A673 (cell line): ENCODE data around the gene LMAN1L. TPM values are rescaled to one million over a fixed set of nuclear protein-coding genes. Genes with fewer than 3 reads are reported as not detected.

Source experiments
- BruUV-seq: library from RNA; stranded (reverse); fragments of 400-500 nt; replicated peaks from 2 replicates; lab custom pipeline; 2021; lab: Mats Ljungman, UMichigan
- CTCF ChIA-PET: fragments of 300-600 bp; sonication (Branson Sonifier 250); formaldehyde crosslinking; loops from one replicate; lab custom pipeline; 2022; ENCODE audit warnings: antibody characterized with exemption; lab: Charles Lee
- POLR2A ChIA-PET: fragments of 300-600 bp; sonication (Branson Sonifier 250); formaldehyde crosslinking; loops from one replicate; lab custom pipeline; 2022; ENCODE audit warnings: antibody characterized with exemption; ENCODE audit not compliant: low non-redundant PET; lab: Charles Lee
- DNase-seq: peaks from one replicate; pipeline ENCODE4 v3.0.0-alpha.2; 2015; ENCODE audit warnings: low spot score
- H3K27ac ChIP-seq: fragments of 200-600 bp; sonication (generic); 2 replicates; pipeline ENCODE4 v1.5.1; 2016; ENCODE audit warnings: mixed run types, low read depth, mild to moderate bottlenecking, mixed read lengths, antibody characterized with exemption, low read length; ENCODE audit not compliant: poor library complexity, severe bottlenecking
- H3K27me3 ChIP-seq: fragments of 200-600 bp; sonication (generic); replicated peaks from 2 replicates; pipeline ENCODE4 v1.6.1; 2017; ENCODE audit warnings: mixed run types, low read depth, mild to moderate bottlenecking, mixed read lengths, antibody characterized with exemption, low read length; ENCODE audit not compliant: insufficient read depth, poor library complexity
- H3K36me3 ChIP-seq: fragments of 200-600 bp; sonication (generic); 2 replicates; pipeline ENCODE4 v1.6.1; 2016; ENCODE audit warnings: mixed run types, mild to moderate bottlenecking, mixed read lengths, antibody characterized with exemption, low read length; ENCODE audit not compliant: insufficient read depth, poor library complexity, severe bottlenecking
- H3K4me1 ChIP-seq: fragments of 200-600 bp; sonication (generic); 2 replicates; pipeline ENCODE4 v1.6.1; 2017; ENCODE audit warnings: mixed run types, mild to moderate bottlenecking, mixed read lengths, antibody characterized with exemption, low read length; ENCODE audit not compliant: insufficient read depth, poor library complexity, severe bottlenecking
- H3K4me3 ChIP-seq: fragments of 200-600 bp; sonication (generic); 2 replicates; pipeline ENCODE4 v1.5.1; 2016; ENCODE audit warnings: low read depth, mixed run types, mild to moderate bottlenecking, mixed read lengths, low read length; ENCODE audit not compliant: poor library complexity, severe bottlenecking
- H3K9me3 ChIP-seq: fragments of 200-600 bp; sonication (generic); 2 replicates; pipeline ENCODE4 v1.6.1; 2016; ENCODE audit warnings: mixed run types, low read depth, mild to moderate bottlenecking, mixed read lengths, antibody characterized with exemption, low read length; ENCODE audit not compliant: poor library complexity, severe bottlenecking
- EZH2 ChIP-seq: fragments of 200-600 bp; sonication (generic); IDR thresholded peaks from 2 replicates; pipeline ENCODE4 v1.6.1; 2017; ENCODE audit warnings: borderline replicate concordance, low read depth, mild to moderate bottlenecking, mixed read lengths, antibody characterized with exemption, low read length; ENCODE audit not compliant: poor library complexity, severe bottlenecking
- intact Hi-C: fragments of 100-400 bp; cut with micrococcal nuclease; formaldehyde crosslinking; loops from one replicate; pipeline ENCODE4 v1.10.0; 2022; ENCODE audit not compliant: unreplicated experiment
- total RNA-seq: library from RNA; stranded (reverse); gene quantifications from 2 replicates; pipeline ENCODE4 v1.2.3, GENCODE V29; 2021
- TF ChIP-seq, protein P1 (sequence below): fragments of 300-800, 200-600 bp; sonication (generic); conservative IDR thresholded peaks from 2 replicates; pipeline ENCODE4 v1.5.1; 2017; ENCODE audit warnings: low read depth, mild to moderate bottlenecking, antibody characterized with exemption, low read length, moderate library complexity, mixed read lengths

Gene LMAN1L
- total RNA-seq, 1 experiment from 2014 or later = 0.80 TPM

DNA sequence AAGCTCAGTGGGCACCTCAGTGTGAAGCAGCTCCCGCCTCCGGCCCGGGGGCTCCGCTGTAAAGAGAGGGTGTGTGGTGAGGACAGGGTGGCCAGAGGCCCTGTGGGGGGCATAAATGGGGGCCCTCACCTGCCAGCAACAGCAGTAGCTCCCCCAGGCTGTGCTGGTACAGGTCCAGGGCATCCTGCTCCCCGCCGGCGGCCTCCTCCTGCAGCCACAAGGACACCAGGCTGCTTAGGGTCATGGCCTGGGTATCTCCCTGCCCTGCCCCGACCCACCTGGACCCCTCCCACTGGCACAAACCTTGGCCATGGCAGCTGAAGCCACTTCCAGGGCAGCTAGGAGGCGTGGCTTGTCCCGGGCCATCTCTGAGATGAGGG is 25.5 kb downstream of the LMAN1L start:
- no peak overlapping the region for H3K4me3 ChIP-seq
- no peak overlapping the region for H3K27ac ChIP-seq
- H3K4me1 ChIP-seq = peaks cover under 1% of the 10 kb centered on the region
- no peak for TF ChIP-seq EZH2
- TF ChIP-seq, protein P1, sequence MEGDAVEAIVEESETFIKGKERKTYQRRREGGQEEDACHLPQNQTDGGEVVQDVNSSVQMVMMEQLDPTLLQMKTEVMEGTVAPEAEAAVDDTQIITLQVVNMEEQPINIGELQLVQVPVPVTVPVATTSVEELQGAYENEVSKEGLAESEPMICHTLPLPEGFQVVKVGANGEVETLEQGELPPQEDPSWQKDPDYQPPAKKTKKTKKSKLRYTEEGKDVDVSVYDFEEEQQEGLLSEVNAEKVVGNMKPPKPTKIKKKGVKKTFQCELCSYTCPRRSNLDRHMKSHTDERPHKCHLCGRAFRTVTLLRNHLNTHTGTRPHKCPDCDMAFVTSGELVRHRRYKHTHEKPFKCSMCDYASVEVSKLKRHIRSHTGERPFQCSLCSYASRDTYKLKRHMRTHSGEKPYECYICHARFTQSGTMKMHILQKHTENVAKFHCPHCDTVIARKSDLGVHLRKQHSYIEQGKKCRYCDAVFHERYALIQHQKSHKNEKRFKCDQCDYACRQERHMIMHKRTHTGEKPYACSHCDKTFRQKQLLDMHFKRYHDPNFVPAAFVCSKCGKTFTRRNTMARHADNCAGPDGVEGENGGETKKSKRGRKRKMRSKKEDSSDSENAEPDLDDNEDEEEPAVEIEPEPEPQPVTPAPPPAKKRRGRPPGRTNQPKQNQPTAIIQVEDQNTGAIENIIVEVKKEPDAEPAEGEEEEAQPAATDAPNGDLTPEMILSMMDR = no peak
- ChIA-PET CTCF (no interaction called here), POLR2A (no interaction called here)
- no TSS peak for BruUV-seq
- intact Hi-C loops = loop anchor here (5.0 kb wide), 1 partner anchor 66 kb away; no protein-coding TSS in a partner anchor
- no peaks in the 10 kb centered on the region for H3K9me3 ChIP-seq
- DNase-seq = no peak
- no peaks in the 10 kb centered on the region for H3K27me3 ChIP-seq
- H3K36me3 ChIP-seq = peaks cover 8% of the 10 kb centered on the region

DNA sequence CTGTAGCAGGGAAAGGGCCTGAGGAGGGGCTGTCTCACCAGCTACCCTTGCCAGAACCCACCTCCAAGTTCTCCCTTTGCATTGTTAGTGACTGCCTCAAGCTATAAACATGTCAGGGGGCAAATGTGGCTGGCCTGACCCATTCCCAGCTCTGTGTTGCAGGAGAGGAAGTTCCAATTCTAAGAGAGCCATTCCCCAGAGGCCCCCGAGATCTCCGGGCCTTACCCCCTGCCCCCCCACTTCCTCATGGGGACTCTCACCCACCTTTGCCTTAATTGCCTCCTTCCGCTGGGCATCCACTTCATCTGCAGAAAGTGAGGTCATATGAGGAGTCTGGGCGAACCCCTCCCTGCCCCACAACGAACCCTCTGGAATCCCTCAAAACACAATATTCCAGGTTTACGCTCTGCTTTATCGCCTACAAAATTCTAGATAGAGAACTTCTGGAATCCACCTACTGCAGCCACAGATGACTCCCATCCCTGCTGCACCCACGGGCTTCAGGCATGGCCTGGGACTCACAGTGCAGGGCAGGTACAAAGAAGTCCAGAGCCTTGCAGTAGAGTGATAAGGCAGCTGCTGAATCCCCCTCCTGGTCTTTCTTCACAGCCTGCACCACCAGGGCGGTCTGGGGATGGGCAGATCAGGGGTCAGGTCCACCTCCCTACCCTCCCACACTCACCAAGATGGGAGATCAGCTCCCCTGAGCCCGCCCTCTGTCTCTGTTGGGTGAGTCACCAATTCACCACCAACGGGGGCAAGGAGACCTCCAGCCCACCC is 26.3 kb downstream of the LMAN1L start:
- POLR2A ChIA-PET = interaction anchor here (0.7 kb wide), 1 partner anchor 51 kb away, joined by 3 read pairs; no protein-coding TSS in a partner anchor
- CTCF ChIA-PET = no interaction called here
- Histone ChIP-seq H3K27me3 (no peaks in the 10 kb centered on the region), H3K9me3 (no peaks in the 10 kb centered on the region), H3K4me3 (no peak overlapping the region), H3K27ac (no peak overlapping the region), H3K36me3 (peaks cover 8% of the 10 kb centered on the region), H3K4me1 (peaks cover 8% of the 10 kb centered on the region)
- BruUV-seq = no TSS peak
- intact Hi-C loops = loop anchor here (5.0 kb wide), 1 partner anchor 67 kb away; no protein-coding TSS in a partner anchor
- no peak for DNase-seq
- TF ChIP-seq, protein P1 = no peak
- TF ChIP-seq EZH2 = no peak

DNA sequence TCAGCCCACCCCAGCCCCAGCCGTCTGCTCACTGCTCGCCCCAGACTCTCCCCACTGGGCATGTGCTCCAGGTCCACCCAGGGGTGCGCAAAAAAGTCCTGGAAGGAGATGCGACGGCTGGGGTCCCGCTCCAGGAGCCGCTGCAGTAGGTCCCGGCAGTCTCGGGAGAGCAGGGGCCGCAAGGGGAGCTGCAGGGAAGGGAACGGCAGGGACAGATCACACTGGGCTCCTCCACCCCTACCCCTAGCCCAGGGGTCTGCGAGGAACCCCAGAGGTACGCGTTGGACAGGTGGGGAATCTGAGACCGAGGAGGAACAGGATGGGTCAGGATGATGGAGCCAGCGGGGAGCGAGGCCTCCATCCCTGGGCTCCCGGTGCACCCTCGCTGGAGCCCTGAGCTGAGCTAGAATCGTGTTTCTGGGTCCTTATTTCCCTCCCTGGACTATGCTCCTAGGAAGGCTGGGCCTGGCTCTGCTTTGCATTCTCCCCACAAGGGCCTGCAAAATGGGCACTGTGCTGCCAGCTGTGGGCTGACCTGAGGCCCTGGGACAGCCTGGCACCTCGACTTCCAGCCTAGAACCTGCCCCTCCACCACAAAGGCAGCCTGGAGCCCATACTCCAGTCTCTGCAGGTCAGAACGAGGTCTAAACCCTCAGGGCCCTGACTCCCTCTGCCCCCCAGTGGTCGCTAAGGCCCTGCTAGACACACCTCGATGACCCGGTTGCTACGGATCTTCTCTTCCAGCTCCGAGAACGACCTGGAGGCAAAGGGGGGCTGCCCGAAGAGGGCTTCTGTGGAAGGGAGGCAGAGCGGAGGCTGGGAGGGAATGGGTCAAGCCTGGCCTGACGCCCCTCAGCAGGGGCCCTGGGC is 27.1 kb downstream of the LMAN1L start:
- Histone ChIP-seq H3K4me1 (peaks cover 8% of the 10 kb centered on the region), H3K27me3 (no peaks in the 10 kb centered on the region), H3K4me3 (no peak overlapping the region), H3K9me3 (no peaks in the 10 kb centered on the region), H3K27ac (no peak overlapping the region), H3K36me3 (peaks cover 8% of the 10 kb centered on the region)
- intact Hi-C loops = loop anchor here (5.0 kb wide), 2 partner anchors 63 to 67 kb away; no protein-coding TSS in a partner anchor
- no peak for DNase-seq
- ChIA-PET CTCF (no interaction called here), POLR2A (no interaction called here)
- BruUV-seq = no TSS peak
- TF ChIP-seq, protein P1 = no peak
- TF ChIP-seq EZH2 = no peak
